22Rv1 (cell line): Measurements from ENCODE around the gene BRAF.

Experiments
- ZFX ChIP-seq: fragments of 450-650 bp; IDR thresholded peaks from 2 replicates; pipeline ENCODE4 v1.6.1; 2017; ENCODE audit warnings: antibody characterized with exemption, borderline replicate concordance
- TF ChIP-seq, protein P1 (sequence below): fragments of 450-650 bp; IDR thresholded peaks from 2 replicates; pipeline ENCODE4 v1.5.1; 2017; ENCODE audit warnings: mild to moderate bottlenecking

GRCh38 chr7:140810385-140810784, 114.3 kb downstream of the BRAF start:
- TF ChIP-seq, protein P1, sequence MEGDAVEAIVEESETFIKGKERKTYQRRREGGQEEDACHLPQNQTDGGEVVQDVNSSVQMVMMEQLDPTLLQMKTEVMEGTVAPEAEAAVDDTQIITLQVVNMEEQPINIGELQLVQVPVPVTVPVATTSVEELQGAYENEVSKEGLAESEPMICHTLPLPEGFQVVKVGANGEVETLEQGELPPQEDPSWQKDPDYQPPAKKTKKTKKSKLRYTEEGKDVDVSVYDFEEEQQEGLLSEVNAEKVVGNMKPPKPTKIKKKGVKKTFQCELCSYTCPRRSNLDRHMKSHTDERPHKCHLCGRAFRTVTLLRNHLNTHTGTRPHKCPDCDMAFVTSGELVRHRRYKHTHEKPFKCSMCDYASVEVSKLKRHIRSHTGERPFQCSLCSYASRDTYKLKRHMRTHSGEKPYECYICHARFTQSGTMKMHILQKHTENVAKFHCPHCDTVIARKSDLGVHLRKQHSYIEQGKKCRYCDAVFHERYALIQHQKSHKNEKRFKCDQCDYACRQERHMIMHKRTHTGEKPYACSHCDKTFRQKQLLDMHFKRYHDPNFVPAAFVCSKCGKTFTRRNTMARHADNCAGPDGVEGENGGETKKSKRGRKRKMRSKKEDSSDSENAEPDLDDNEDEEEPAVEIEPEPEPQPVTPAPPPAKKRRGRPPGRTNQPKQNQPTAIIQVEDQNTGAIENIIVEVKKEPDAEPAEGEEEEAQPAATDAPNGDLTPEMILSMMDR: no peak
- TF ChIP-seq ZFX: no peak
